Ureter (tissue), 1 donor: ENCODE data around the gene STRN. TPM values are rescaled to one million over a fixed set of nuclear protein-coding genes. Genes with fewer than 3 reads are reported as not detected.
"Not testable (repeated sequence)": the region's sequence is repeated elsewhere in the genome, so short reads cannot be mapped to it uniquely, and the experiment has no call there.

ENCODE experiments used
- DNase-seq: peaks from one replicate; pipeline ENCODE4 v3.0.0-alpha.2; 2020; ENCODE audit warnings: low spot score
- total RNA-seq: library from RNA; stranded (reverse); gene quantifications from one replicate; pipeline ENCODE4 v1.2.4, GENCODE V29; 2023
- donor health status: DM: yes; HTN: yes; CAD: no.

The STRN gene
- total RNA-seq, 1 donor from 2014 or later: 26.7 TPM

DNA sequence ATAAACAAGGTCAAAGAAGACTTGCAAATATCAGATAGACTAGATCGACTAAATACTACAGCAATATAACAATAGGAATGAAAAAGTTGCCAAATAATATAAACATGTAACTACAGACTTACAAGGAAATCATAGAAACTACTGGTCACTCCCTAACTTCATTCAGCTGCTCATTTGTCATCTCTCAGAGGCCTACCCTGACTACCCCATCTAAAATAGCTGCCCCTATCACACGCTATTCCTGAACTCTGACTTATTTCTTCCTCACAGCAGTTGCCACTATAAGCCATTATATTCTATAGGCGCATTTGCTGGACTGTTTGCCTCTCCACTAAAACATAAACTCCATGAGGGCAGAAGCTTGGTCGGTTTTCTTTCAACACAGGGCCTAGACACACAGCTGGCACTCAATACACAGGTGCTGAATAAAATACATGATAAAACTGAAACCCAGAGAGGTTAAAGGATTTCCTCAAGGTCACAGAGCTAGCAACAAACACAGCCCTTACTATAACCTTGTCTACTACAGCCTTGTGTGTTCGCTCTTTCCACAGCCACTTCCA lies 1.8 kb downstream of the STRN start:
- DNase-seq: no peak

DNA sequence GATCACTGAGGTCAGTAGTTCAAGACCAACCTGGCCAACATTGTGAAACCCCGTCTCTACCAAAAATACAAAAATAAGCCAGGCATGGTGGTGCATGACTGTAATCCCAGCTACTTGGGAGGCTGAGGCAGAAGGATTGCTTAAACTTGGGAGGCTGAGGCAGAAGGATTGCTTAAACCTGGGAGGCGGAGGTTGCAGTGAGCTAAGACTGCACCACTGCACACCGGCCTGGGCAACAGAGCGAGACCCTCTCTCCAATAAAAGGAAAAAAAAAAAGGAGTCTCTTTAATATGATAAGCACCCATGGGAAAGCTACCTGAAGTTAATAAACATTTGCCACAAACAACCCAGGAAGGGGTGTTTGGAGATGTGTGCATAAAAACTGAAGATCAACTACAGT lies 2.6 kb downstream of the STRN start:
- DNase-seq: no peak

DNA sequence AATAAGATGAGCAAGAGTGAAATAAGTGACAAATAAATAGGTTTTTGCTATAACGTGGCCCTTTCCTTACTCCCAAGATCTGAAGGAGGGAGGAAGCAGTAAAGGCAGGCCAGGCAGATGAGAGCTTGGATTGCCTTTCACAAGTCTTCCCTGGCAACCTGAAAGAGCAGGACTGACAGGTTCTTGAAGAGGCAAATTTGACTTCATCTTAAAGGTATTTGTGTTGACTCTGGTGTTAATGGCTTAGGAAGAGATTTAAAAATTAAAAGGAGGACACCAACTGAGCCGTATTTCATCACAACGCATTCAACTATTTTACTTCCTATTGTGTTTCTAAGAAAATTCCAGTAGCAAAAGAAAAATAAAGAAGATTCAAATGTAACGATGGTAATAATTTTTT lies 3.2 kb downstream of the STRN start:
- no peak for DNase-seq

DNA sequence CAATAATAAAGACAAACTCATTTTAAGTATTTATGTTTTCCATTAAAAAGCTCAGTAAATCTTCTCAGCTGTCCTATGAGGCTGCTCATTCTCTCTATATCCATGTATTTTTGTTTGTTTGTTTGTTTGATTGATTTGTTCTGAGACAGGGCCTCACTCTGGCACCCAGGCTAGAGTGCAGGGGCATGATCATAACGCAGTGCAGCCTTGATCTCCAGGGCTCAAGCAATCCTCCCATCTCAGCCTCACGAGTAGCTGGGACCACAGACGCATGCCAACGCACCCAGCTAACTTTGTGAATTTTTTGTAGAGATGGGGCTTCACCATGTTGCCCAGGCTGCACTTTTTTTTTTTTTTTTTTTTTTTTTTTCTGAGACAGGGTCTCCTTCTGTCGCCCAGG lies 5.6 kb downstream of the STRN start:
- no peak for DNase-seq

DNA sequence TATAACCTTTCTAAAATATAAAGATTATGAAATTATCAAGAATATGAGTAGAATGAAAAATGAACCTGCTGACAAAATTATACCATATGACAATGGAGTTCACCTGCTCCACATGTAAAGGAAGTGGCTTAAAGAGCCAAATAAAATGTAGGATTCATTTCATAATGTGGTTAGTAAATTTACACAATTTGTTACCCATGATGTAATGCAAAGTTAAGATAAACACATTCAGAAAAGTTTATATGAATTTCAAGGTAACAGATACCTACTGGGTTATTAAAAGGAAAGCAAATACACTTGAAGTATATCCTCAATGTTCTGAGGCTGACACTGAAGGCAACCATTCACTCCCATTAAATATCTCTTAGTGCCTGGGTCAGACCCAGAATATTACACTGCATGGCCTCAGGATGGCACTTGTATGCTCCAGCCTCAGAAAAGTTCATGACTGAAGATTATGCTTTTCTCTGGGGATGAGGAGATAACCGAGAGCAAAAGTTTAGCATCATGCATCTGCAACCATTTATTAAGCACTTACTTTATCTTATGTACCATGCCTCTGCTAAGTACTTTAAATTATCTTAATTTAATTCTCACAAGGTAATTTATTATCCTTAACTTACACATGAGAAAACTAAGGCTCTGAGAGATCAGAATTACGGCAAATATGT lies 6.2 kb downstream of the STRN start:
- no peak for DNase-seq

DNA sequence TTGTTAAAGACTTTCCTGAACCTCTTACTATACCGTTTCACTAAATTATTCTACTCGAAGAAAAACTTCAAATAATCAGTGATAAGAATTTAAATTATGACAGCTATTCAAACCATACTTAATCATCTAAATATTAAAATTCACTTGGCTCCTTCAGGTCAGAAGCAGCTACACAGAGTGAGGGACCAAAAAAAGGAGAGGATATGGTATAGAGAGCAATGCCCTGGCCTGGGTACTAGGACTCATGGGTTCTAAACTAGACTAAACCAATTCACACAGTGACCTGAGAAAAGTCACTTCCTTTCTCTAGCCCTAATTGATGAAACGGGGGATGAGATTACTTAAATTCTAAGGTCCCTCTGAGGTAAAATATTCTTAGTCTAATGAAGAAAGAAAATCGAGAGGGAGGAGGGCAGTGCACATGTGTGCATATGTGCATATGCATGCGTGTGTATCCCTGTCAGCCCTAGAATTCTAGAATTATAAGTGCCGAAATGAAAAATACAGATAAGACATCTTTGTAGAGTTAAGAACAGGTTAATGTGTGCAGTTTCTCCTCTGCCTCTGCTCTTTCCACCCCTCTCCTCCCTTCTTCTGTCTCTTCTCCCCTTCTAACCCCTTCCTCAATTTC lies 11.2 kb downstream of the STRN start:
- DNase-seq: no peak

DNA sequence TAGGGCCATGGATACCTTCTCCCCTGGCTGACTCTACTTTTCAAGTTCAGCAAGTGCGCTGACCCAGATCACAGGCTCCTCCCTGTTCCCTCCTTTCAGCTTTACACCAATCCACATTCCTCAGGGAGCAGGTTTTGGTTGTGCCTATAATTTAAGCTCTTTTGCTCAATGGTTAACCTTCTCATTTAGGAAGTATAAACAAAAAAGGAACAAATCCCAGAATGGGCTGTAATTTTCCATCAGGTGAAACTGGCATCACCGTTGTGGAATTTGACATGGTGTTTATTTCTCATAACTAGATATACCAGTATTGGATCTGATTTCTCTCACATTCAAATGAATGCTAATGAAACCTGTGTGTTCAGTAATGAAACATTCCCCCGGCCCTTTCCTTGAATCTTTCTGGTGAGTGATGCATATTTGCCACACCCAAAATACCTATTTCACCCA lies 13.6 kb downstream of the STRN start:
- no peak for DNase-seq

DNA sequence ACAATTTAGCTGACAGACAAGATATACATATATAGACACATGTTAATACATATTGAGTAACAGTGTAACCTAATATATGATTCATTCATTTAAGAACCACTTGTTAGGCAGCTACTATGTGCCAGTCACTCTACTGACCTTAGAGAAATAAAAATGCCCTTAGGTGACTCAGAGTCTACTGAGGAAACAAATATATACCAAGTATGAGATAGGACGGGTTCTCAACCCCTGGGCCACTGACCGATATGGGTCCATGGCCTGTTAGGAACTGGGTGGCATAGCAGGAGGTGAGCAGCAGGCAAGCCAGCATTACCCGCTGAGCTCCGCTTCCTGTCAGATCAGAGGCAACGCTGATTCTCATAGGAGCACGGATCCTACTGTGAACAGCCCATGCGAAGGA lies 14.8 kb downstream of the STRN start:
- no peak for DNase-seq

DNA sequence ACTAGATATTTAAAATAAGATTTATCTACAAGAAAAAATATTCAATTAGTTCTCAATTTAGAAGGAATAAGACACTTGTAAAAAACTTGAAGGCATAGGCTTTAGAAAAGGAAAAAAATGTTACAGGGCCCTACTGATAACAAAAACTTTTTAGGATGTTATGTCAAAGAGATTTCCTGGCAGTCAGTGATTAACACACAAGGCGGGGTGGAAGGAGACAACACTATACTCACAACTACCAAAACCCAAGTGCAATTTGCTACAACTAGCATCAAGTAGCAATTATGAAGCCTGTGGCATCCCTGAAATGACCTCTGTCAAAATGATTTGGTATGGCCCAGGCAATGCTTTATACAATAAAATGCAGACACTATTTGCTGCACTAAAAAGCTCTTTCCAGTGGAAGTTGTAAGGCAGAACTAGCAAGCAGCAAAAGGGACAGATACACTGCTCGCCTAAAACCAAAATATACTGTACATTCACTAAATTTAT lies 15.3 kb downstream of the STRN start:
- no peak for DNase-seq

DNA sequence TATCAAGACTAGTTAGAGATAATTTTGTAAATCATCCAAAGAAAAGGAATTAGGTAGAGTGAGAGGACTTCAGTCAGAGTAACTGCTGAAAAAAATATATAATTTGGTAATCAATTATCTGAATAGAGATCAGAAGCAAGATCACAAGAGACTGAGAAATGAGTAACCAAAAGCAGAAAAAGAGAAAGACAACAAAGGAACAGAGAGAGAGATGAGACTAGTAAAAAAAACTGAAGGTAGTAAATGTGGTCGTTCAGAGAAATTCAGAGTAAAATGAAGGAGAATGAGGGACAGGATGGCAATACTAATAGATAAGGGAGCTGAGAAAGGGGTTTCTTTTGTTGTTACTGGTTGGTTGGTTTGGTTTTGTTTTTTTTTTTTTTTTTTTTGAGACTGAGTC lies 16.5 kb downstream of the STRN start:
- DNase-seq: no peak

DNA sequence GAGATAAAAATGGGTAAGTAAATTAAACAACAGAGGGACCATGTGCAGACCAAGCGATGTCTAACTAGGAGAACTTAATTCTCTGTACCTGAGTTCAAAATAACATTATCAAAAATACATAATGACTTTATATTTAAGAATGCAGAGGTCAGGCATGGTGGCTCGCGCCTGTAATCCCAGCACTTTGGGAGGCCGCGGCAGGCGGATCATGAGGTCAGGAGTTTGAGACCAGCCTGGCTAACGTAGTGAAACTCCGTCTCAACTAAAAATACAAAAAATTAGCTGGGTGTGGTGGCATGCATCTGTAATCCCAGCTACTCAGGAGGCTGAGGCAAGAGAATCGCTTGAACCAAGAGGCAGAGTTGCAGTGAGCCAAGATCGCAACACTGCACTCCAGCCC lies 21.1 kb downstream of the STRN start:
- not testable (repeated sequence) for DNase-seq

DNA sequence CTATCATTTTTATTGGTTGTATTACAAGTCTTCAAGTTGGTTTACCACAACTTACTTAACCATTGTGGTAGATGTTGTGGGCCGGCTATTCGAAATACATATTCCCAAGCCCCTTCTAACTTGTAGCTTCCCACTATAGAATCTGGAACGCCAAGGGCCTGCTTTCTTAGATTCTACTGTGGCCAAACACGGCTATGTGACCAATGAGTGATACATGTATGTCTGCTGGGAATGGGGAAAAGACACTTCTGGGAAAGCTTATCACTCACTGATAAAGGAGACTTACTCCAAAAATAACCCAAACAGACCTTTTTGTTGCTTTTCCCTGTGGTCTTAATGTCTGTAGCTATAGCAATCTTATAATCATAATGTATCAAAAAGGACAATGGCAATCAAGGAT lies 24.5 kb downstream of the STRN start:
- DNase-seq: no peak

DNA sequence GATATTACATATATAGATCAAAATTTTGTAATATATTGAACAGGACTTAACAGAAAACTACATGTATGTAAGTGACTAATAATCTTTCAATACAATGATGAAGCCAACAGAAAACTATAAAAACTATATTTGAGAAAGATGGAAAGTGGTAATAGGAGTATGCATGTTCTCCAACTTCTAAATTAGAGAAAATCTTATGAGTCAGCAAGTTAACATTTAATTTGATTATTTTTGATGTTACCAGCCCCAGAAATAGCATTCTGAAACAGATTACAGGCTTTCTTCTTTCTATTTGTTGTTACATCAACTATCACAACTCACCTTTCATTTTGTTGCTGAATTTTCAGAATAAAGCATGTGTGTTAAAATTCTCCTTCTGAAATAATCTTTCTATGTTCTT lies 29.8 kb downstream of the STRN start:
- DNase-seq: not testable (repeated sequence)

DNA sequence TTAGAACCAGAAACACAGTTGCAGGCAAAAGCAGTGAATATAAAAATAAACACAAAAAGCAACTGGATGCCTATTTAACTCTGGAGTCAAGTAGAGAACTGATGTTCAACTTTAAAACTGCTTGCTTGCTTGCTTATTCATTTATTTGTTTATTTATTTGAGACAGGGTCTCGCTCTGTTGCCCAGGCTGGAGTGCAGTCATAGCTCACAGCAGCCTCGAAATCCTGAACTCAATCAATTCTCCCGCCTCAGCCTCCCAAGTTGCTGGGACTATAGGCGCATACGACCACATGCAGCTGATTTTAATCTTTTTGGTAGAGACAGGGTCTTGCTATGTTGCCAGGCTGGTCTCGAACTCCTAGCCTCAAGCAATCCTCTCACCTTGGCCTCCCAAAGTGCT lies 34.6 kb downstream of the STRN start:
- DNase-seq: not testable (repeated sequence)

DNA sequence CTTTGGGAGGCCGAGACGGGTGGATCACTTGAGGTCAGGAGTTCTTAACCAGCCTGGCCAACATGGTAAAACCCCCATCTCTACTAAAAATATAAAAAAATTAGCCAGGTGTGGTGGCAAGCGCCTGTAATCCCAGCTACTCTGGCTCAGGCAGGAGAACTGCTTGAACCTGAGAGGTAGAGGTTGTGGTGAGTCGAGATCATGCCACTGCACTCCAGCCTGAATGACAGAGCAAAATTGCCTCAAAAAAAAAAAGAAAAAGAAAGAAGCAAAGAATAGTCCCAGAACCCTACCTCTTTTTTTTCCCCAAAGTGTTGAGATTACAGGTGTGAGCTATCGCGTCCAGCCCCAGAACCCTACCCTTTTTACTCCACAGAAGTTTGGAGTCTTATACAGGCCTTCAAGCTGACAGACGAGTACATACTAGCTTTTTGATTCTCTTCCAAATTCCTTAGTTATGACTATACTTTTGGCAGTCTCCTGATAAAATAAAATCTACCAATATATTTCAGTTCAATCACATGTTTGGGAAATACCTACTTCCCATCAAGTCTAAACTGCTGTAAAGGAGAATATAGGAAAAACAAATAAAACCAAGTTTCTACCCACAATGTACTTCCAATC lies 35.4 kb downstream of the STRN start:
- DNase-seq: not testable (repeated sequence)

DNA sequence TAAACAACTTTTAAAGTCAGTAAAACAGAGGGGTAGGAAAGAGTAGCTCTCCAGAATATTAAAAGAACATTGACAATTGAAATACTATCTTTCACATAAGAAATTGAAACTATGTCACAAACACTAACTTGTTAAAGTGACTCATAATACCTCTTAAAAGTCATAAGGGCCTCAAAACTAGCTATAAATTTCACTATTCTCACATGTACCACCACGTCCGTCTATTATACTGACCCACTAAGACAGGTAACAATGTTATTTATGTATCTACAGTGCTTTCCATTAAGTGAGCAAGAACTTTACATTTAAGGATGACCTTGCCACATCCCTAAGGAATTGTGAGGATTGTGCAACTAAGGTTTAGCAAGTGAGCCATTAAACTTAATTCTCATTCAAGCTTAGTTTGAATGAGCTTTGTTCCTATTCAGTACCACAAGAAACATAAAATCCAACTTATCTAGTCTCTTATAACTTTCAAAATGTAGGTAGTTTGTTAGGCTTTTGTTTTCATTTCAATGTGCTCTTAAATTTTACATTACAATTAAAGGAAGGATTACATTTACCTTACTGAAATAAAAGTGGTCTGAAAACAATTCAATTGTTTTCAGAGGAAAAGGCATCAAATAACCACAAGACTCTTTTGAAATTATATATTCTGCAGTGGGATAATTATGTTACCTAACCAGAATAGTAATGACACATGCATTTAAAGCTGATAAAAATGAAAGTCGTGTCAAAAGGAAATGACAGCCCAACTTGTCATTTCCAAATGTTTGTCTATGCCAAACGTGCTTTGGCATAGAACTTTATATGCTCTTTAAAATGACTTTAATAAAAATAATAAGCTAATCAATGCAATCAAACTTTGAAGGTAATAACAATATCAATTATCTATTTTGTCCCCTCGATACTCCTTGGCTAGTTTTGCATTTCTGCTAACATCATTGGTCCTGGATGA lies 39.9 kb downstream of the STRN start:
- not testable (repeated sequence) for DNase-seq

DNA sequence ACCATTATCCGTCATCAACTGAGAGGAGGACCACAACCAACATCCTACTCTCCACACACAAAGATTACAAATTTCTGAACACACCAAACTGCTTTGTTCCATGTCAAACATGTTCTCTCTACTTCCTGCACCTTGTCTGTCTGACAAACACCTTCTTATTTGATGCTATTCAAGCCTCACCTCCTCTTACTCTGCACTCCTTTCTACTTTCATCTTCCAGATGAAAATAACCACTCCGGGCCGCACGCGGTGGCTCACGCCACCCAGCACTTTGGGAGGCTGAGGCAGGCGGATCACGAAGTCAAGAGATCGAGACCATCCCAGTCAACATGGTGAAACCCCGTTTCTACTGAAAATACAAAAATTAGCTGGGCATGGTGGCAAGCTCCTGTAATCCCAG lies 43.7 kb downstream of the STRN start:
- DNase-seq: not testable (repeated sequence)

DNA sequence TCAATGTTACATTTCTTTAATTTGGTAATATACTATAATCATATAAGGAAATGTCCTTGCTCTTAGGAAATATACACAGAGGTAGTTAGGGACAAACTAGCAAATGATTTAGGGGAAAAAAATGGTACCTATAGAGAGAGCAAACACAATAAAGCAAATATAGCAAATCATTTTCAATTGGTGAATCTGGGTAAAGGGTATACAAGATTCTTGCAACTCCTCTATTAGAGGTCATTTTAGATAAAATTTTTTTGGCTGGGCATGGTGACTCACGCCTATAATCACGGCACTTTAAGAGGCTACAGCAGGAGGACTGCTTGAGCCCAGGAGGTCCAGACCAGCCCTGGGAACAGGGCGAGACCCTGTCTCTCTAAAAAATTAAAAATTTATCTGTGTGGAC lies 44.4 kb downstream of the STRN start:
- DNase-seq: no peak

DNA sequence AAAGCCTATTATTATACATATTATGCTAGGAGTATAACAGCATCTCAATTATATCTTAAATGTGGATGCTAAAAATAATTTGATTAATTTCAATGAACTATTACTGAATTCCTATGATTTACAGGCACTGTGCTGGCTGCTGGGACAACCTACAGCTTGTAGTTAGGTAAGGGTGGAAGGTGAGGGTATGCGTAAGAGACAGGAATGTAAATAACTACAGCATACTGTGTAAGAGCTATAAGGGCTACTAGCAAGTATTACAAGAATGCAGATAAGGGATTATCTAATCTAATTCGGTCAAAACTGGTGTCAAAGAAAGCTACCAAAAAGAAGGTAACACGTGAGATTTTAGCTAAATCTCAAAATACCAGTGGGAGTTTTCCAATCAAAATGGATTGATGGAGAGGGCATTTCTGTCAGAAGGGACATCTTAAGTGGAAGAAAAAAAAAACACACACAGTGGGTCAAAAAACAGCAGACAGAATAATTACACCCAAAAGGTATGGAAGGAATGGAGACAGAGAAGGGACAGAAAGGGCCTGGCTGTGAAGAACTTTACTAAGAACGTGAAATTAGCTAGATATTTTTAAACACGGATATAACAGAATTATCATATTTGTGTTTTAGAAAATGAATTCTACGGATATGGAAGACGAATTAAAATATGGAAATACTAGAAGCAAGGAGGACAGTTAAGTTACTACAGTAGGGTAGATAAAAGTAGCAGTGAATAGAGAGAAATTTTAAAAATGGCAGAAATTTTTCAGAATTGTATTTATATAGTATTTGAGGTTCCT lies 47.1 kb downstream of the STRN start:
- no peak for DNase-seq

DNA sequence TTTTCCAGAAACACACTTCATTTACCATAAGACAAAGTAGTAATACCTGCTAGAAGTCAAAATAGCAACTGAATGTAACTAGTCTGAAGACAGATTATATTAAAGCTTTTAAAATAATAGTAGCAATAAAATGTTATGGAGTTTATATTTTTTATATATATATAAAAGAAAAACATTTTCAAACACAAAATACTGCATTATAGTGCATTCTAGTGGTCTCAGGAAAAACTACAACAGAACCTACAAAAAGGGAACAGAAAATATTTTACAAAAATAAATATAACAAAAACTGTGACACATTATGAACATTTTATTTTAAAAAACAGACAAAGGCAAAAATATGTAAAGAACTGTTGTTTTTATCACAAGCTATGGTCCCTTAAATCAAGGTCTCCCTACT lies 48.0 kb downstream of the STRN start:
- no peak for DNase-seq

DNA sequence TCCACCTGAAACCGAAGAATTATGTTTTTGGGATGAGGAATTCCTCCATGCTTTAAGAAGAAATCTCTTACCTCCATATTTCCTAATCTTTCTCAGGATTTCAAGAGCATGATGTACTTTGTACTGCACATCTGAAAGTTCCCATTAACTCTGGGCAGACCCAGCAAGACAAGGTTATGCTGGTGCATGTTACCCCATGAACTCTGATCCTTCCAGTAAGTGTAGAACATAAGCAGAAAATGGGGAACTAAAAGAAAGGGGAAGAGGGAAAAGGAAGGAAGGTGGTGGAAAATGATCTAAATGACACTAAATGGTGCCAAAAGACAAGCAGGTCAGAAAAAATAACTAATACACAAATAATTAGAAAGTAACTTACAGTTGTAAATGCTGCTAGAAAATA lies 50.7 kb downstream of the STRN start:
- no peak for DNase-seq
